Vagina (tissue), 2 donors: ENCODE measurements around the gene RNPEPL1. TPM values are rescaled to one million over a fixed set of nuclear protein-coding genes. Genes with fewer than 3 reads are reported as not detected.
"Not testable (repeated sequence)": the region's sequence is repeated elsewhere in the genome, so short reads cannot be mapped to it uniquely, and the experiment has no call there.

Experiments used
- DNase-seq, 2 donors: peaks; one replicate each; pipeline ENCODE4 v3.0.0-alpha.2; 2017; ENCODE audit errors: extremely low spot score in 2 of 2
- H3K27ac ChIP-seq: fragments of 200-600 bp; sonication (generic); one replicate; pipeline ENCODE4 v1.5.1; 2019
- H3K27me3 ChIP-seq: fragments of 200-600 bp; sonication (generic); one replicate; pipeline ENCODE4 v1.5.1; 2019
- H3K36me3 ChIP-seq, 2 donors: fragments of 200-600 bp; sonication (generic); one replicate each; pipeline ENCODE4 v1.5.1; 2017 to 2019
- H3K4me1 ChIP-seq: fragments of 200-600 bp; sonication (generic); one replicate; pipeline ENCODE4 v1.5.1; 2019
- H3K4me3 ChIP-seq, 2 donors: fragments of 200-600 bp; sonication (generic); 1 replicate in 1 of 2; 2 replicates in 1 of 2; pipeline ENCODE4 v1.5.1; 2016 to 2019
- H3K9me3 ChIP-seq: fragments of 200-600 bp; sonication (generic); one replicate; pipeline ENCODE4 v1.5.1; 2019
- POLR2A ChIP-seq, 2 donors: fragments of 450-650 bp; IDR thresholded peaks; one replicate each; pipeline ENCODE4 v1.6.1; 2017; ENCODE audit warnings: antibody characterized with exemption in 2 of 2, mild to moderate bottlenecking in 2 of 2, moderate library complexity in 2 of 2
- POLR2AphosphoS5 ChIP-seq, 2 donors: sonication (generic); formaldehyde crosslinking; IDR thresholded peaks; one replicate each; pipeline ENCODE4 v1.9.0; 2017; ENCODE audit warnings: antibody characterized with exemption in 2 of 2, mild to moderate bottlenecking in 2 of 2, low read depth in 1 of 2; ENCODE audit not compliant: insufficient read depth in 1 of 2
- intact Hi-C: fragments of 100-400 bp; cut with DNase I; formaldehyde crosslinking; loops from one replicate; pipeline ENCODE4 v1.15.1; 2023
- total RNA-seq: library from RNA; depleted of rRNA; stranded (reverse); fragments of >200 nt; gene quantifications from one replicate; pipeline ENCODE4 v1.2.3, GENCODE V29; 2016
- TF ChIP-seq, protein P1 (sequence below), 3 experiments: fragments of 450-650 bp in 2 of 3; fragments of 200-600 bp in 1 of 3; sonication (generic) in 1 of 3; IDR thresholded peaks; one replicate each; pipeline ENCODE4 v1.5.1; 2017 to 2019; ENCODE audit warnings: antibody characterized with exemption in 3 of 3, mild to moderate bottlenecking in 2 of 3, moderate library complexity in 2 of 3

Gene RNPEPL1
- total RNA-seq = 65.1 TPM

- TF ChIP-seq POLR2AphosphoS5 (IDR thresholded peaks at IDR 0.05; ENCODE audit: insufficient read depth in 1 of 2, low read depth in 1 of 2) (peak in 1 of 2 donors; percentile 52), POLR2A (IDR thresholded peaks at IDR 0.05) (no peak)
- Histone ChIP-seq H3K4me1 (peaks cover 58% of the 10 kb centered on the region), H3K27me3 (no peaks in the 10 kb centered on the region), H3K4me3 (peak within 1 kb of the TSS; percentile 76), H3K27ac (peak within 1 kb of the TSS; percentile 93), H3K9me3 (no peaks in the 10 kb centered on the region), H3K36me3 (no peaks in the 10 kb centered on the region)
- intact Hi-C loops = loop anchor here (5.0 kb wide), 1 partner anchor 116 kb away; no protein-coding TSS in a partner anchor
- DNase-seq = no peak
Measured at GRCh38 chr2:240567872-240568677, at the start of gene RNPEPL1. TSS of gene RNPEPL1 (plus strand) at chr2:240568484. CDS start at chr2:240568587, 103 bp downstream.

DNA sequence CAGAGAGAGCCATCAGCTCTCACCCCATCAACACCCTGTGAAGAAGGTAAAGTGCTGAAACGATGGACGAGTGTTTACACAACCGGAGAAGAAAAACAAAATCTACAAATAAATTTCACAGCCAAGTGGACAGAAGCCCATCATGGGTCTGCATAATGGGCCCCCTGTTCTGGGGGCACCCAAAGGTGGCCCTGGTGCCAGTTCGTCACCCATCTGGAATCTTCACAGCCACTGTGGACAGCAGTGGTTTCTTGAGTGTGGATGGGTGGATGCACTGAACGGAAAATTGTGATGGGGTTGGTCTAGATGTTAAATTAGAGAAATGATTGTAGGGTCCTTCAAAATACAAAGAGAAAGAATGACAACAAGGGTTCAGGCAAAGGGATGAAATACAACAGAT, 49.3 kb upstream of the RNPEPL1 start:
- no peak overlapping the region for H3K27ac ChIP-seq
- no peaks in the 10 kb centered on the region for H3K27me3 ChIP-seq
- peaks cover 16% of the 10 kb centered on the region for H3K4me1 ChIP-seq
- H3K4me3 ChIP-seq = no peak overlapping the region
- H3K9me3 ChIP-seq = no peaks in the 10 kb centered on the region
- intact Hi-C loops = no loop called here
- TF ChIP-seq, protein P1, sequence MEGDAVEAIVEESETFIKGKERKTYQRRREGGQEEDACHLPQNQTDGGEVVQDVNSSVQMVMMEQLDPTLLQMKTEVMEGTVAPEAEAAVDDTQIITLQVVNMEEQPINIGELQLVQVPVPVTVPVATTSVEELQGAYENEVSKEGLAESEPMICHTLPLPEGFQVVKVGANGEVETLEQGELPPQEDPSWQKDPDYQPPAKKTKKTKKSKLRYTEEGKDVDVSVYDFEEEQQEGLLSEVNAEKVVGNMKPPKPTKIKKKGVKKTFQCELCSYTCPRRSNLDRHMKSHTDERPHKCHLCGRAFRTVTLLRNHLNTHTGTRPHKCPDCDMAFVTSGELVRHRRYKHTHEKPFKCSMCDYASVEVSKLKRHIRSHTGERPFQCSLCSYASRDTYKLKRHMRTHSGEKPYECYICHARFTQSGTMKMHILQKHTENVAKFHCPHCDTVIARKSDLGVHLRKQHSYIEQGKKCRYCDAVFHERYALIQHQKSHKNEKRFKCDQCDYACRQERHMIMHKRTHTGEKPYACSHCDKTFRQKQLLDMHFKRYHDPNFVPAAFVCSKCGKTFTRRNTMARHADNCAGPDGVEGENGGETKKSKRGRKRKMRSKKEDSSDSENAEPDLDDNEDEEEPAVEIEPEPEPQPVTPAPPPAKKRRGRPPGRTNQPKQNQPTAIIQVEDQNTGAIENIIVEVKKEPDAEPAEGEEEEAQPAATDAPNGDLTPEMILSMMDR (IDR thresholded peaks at IDR 0.05) = no peak
- no peak for TF ChIP-seq POLR2AphosphoS5 (IDR thresholded peaks at IDR 0.05; ENCODE audit: insufficient read depth in 1 of 2, low read depth in 1 of 2)
- peak in 1 of 2 donors; percentile 52 for DNase-seq
- H3K36me3 ChIP-seq = peaks cover 0 to 15% of the 10 kb centered on the region in 2 donors

DNA sequence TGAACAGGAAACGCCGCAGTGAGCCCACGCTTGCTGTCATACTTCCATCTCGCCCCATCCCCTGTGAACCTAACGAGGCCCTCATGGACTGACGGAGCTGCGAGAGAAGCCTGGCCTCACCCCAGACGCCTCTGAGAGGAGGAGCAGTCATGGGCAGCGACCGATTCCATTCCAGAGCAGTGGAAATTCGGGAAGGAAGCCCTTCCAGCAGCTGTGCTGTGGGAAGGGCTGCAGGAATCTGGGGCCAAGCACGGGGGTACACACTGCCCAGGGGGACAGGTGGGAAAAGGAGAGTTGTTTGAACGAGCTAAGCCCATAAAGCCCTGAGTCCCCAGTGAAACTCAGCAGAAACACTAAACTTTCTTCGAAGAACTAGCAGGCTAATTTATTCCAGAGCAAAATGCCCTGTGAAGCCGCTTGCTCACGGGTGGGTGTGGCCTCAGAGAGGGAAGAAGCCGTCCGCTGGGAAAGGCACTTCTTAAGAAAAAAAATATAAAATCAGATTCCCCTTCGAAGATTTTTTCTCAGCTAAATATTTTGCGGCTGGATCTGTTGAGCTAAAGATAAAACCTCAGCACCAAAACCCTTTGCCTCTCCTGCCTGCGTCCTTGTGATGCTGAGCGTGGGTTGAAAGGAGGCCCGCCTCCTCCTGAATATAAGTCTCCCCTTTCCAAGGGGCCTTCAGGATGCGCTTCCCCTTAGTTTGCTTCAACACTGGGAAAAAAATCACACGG, 48.7 kb upstream of the RNPEPL1 start:
- Histone ChIP-seq H3K27ac (no peak overlapping the region), H3K36me3 (peaks cover 0 to 15% of the 10 kb centered on the region in 2 donors), H3K4me1 (peaks cover 16% of the 10 kb centered on the region), H3K9me3 (no peaks in the 10 kb centered on the region), H3K27me3 (no peaks in the 10 kb centered on the region), H3K4me3 (peak overlapping the region; percentile 2 to 13)
- TF ChIP-seq, protein P1 (IDR thresholded peaks at IDR 0.05) = no peak
- no peak for TF ChIP-seq POLR2A (IDR thresholded peaks at IDR 0.05)
- TF ChIP-seq POLR2AphosphoS5 (IDR thresholded peaks at IDR 0.05; ENCODE audit: insufficient read depth in 1 of 2, low read depth in 1 of 2) = no peak
- intact Hi-C loops = no loop called here
- DNase-seq = peak; percentile 60 to 87

GRCh38 chr2:240520130-240520973, 47.9 kb upstream of the RNPEPL1 start:
- no peaks in the 10 kb centered on the region for H3K27me3 ChIP-seq
- intact Hi-C loops = no loop called here
- peak overlapping the region; percentile 2 to 13 for H3K4me3 ChIP-seq
- DNase-seq = peak; percentile 71 to 77
- H3K4me1 ChIP-seq = peaks cover 16% of the 10 kb centered on the region
- H3K36me3 ChIP-seq = peaks cover 0 to 17% of the 10 kb centered on the region in 2 donors
- H3K27ac ChIP-seq = no peak overlapping the region
- no peak for TF ChIP-seq POLR2A (IDR thresholded peaks at IDR 0.05)
- TF ChIP-seq, protein P1 (IDR thresholded peaks at IDR 0.05) = no peak
- H3K9me3 ChIP-seq = no peaks in the 10 kb centered on the region

GRCh38 chr2:240520974-240521350, 47.3 kb upstream of the RNPEPL1 start:
- peak; percentile 44 to 87 for DNase-seq
- H3K4me1 ChIP-seq = peaks cover 16% of the 10 kb centered on the region
- H3K27ac ChIP-seq = no peak overlapping the region
- no peaks in the 10 kb centered on the region for H3K27me3 ChIP-seq
- no peaks in the 10 kb centered on the region for H3K9me3 ChIP-seq
- H3K36me3 ChIP-seq = peaks cover 0 to 20% of the 10 kb centered on the region in 2 donors
- TF ChIP-seq, protein P1 (IDR thresholded peaks at IDR 0.05) = no peak
- no peak for TF ChIP-seq POLR2AphosphoS5 (IDR thresholded peaks at IDR 0.05; ENCODE audit: insufficient read depth in 1 of 2, low read depth in 1 of 2)
- TF ChIP-seq POLR2A (IDR thresholded peaks at IDR 0.05) = no peak
- intact Hi-C loops = no loop called here
- H3K4me3 ChIP-seq = no peak overlapping the region

DNA sequence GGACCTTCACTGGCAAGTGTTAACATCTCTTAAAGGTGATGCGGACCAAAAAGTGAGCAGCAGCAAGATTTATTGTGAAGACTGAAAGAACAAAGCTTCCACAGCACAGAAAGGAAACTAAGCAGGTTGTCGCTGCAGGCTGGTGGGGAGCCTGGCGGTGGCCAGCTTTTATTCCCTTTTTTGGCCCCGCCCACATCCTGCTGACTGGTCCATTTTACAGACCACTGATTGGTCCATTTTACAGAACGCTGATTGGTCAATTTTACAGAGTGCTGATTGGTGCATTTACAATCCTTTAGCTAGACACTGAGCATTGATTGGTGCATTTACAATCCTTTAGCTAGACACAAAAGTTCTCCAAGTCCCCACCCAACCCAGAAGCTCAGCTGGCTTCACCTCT, 46.4 kb upstream of the RNPEPL1 start:
- DNase-seq, H3K9me3 ChIP-seq, H3K27me3 ChIP-seq, intact Hi-C loops, H3K4me3 ChIP-seq, H3K27ac ChIP-seq: not testable (repeated sequence)
- peaks cover 16% of the 10 kb centered on the region for H3K4me1 ChIP-seq
- H3K36me3 ChIP-seq = peaks cover 0 to 20% of the 10 kb centered on the region in 2 donors
